ENCODE measurements around the gene SHISA9.

The SHISA9 gene

DNA sequence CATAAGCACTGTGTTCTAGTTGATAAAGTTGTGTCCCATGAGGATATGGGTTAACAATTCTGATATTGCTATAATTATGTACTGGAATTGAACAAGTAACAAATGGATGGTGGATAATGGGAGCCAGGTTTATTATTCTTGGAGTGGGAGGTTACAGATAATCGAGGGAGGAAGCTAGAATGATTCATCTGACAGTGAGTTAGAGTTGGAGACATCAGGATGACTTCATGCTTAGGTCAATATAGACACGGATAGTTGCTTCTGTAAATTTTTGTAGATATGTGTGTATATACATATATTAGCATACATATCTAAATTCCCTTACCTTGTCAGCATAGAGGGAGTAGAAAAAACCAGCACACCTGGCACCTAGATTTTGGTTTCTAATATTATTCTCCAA, 293.4 kb downstream of the SHISA9 start:
- Histone ChIP-seq H3K79me2 (ENCODE audit: insufficient read depth, low read length) (no peaks in the 10 kb centered on the region), H3K9ac (ENCODE audit: low read depth, low read length, poor library complexity, severe bottlenecking) (no peak overlapping the region), H4K20me1 (ENCODE audit: insufficient read depth, low read length, poor library complexity, severe bottlenecking) (no peaks in the 10 kb centered on the region), H3K9me2 (replicated peaks; ENCODE audit: low read depth, low read length) (no peaks in the 10 kb centered on the region), H3K4me3 (ENCODE audit: low read length, poor library complexity, severe bottlenecking) (no peak overlapping the region), H3K9me3 (ENCODE audit: insufficient read depth, low read depth, low read length) (no peaks in the 10 kb centered on the region), H3K4me1 (ENCODE audit: insufficient read depth, low read length, poor library complexity, severe bottlenecking) (no peaks in the 10 kb centered on the region), H3K27me3 (ENCODE audit: insufficient read depth, low read length, poor library complexity, severe bottlenecking) (no peaks in the 10 kb centered on the region), H3K4me2 (ENCODE audit: low read depth, low read length, poor library complexity, severe bottlenecking) (no peak overlapping the region), H3F3A (ENCODE audit: low read depth) (no peaks in the 10 kb centered on the region), H3K36me3 (ENCODE audit: insufficient read depth, low read length) (no peaks in the 10 kb centered on the region), H2AFZ (ENCODE audit: low read length) (no peak overlapping the region)
- TF ChIP-seq, protein P1, sequence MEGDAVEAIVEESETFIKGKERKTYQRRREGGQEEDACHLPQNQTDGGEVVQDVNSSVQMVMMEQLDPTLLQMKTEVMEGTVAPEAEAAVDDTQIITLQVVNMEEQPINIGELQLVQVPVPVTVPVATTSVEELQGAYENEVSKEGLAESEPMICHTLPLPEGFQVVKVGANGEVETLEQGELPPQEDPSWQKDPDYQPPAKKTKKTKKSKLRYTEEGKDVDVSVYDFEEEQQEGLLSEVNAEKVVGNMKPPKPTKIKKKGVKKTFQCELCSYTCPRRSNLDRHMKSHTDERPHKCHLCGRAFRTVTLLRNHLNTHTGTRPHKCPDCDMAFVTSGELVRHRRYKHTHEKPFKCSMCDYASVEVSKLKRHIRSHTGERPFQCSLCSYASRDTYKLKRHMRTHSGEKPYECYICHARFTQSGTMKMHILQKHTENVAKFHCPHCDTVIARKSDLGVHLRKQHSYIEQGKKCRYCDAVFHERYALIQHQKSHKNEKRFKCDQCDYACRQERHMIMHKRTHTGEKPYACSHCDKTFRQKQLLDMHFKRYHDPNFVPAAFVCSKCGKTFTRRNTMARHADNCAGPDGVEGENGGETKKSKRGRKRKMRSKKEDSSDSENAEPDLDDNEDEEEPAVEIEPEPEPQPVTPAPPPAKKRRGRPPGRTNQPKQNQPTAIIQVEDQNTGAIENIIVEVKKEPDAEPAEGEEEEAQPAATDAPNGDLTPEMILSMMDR (conservative IDR thresholded peaks at IDR 0.05; ENCODE audit: low read length), result no peak
- TF ChIP-seq EZH2phosphoT487 (IDR thresholded peaks at IDR 0.05; ENCODE audit: borderline replicate concordance), result no peak

DNA sequence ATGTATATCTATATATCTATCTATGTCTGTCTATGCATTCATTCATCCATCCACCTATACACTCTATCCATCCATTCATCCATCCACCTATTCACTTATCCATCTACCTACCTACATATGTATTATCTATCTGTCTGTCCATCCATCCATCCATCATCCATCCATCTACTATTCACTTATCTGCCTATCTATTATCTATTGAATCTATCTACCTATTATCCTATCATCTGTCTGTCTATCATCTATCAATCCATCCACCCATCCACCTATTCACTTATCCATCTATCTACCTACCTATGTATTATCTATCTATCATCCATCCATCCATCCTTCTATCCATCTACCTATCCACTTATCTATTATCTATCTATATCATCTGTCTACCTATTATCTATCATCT, 302.3 kb downstream of the SHISA9 start:
- H3K36me3 ChIP-seq (ENCODE audit: insufficient read depth, low read length), result no peaks in the 10 kb centered on the region
- H3K9ac ChIP-seq (ENCODE audit: low read depth, low read length, poor library complexity, severe bottlenecking), result no peak overlapping the region
- TF ChIP-seq EZH2phosphoT487 (IDR thresholded peaks at IDR 0.05; ENCODE audit: borderline replicate concordance), result no peak
- TF ChIP-seq, protein P1 (conservative IDR thresholded peaks at IDR 0.05; ENCODE audit: low read length), result no peak
- H3K9me2 ChIP-seq (replicated peaks; ENCODE audit: low read depth, low read length), result no peaks in the 10 kb centered on the region
- H3F3A ChIP-seq (ENCODE audit: low read depth), result no peaks in the 10 kb centered on the region
- no peaks in the 10 kb centered on the region for H3K27me3 ChIP-seq (ENCODE audit: insufficient read depth, low read length, poor library complexity, severe bottlenecking)
- H3K79me2 ChIP-seq (ENCODE audit: insufficient read depth, low read length), result no peaks in the 10 kb centered on the region
- H3K4me3 ChIP-seq (ENCODE audit: low read length, poor library complexity, severe bottlenecking), result no peak overlapping the region
- H3K4me2 ChIP-seq (ENCODE audit: low read depth, low read length, poor library complexity, severe bottlenecking), result no peak overlapping the region
- H4K20me1 ChIP-seq (ENCODE audit: insufficient read depth, low read length, poor library complexity, severe bottlenecking), result no peaks in the 10 kb centered on the region
- no peaks in the 10 kb centered on the region for H3K9me3 ChIP-seq (ENCODE audit: insufficient read depth, low read depth, low read length)
- H3K4me1 ChIP-seq (ENCODE audit: insufficient read depth, low read length, poor library complexity, severe bottlenecking), result no peaks in the 10 kb centered on the region
- H2AFZ ChIP-seq (ENCODE audit: low read length), result no peak overlapping the region

DNA sequence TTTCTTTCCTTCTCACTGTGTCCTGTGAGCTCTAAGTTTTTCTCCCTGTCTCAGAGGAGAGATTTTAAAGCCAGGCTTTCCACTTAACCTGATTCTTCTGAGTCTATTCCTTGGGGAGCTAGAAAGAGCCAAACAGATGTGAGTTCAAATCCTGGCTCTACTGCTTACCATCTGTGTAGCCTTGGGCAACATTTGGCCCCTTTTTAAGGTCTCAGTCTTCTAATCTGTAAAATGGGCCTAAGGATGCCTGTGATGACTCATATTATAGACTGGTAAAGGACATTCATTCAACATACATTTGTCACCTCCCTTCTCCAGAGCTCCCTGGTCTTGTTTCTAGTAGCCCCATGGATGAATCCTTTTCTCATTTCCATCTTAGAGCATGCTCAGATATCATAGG, 304.0 kb downstream of the SHISA9 start:
- H3F3A ChIP-seq (ENCODE audit: low read depth), result no peaks in the 10 kb centered on the region
- H2AFZ ChIP-seq (ENCODE audit: low read length), result no peak overlapping the region
- no peaks in the 10 kb centered on the region for H4K20me1 ChIP-seq (ENCODE audit: insufficient read depth, low read length, poor library complexity, severe bottlenecking)
- H3K36me3 ChIP-seq (ENCODE audit: insufficient read depth, low read length), result no peaks in the 10 kb centered on the region
- no peaks in the 10 kb centered on the region for H3K9me2 ChIP-seq (replicated peaks; ENCODE audit: low read depth, low read length)
- no peaks in the 10 kb centered on the region for H3K4me1 ChIP-seq (ENCODE audit: insufficient read depth, low read length, poor library complexity, severe bottlenecking)
- no peaks in the 10 kb centered on the region for H3K9me3 ChIP-seq (ENCODE audit: insufficient read depth, low read depth, low read length)
- H3K4me3 ChIP-seq (ENCODE audit: low read length, poor library complexity, severe bottlenecking), result no peak overlapping the region
- no peak overlapping the region for H3K9ac ChIP-seq (ENCODE audit: low read depth, low read length, poor library complexity, severe bottlenecking)
- no peaks in the 10 kb centered on the region for H3K79me2 ChIP-seq (ENCODE audit: insufficient read depth, low read length)
- TF ChIP-seq, protein P1 (conservative IDR thresholded peaks at IDR 0.05; ENCODE audit: low read length), result no peak
- TF ChIP-seq EZH2phosphoT487 (IDR thresholded peaks at IDR 0.05; ENCODE audit: borderline replicate concordance), result no peak
- no peaks in the 10 kb centered on the region for H3K27me3 ChIP-seq (ENCODE audit: insufficient read depth, low read length, poor library complexity, severe bottlenecking)
- no peak overlapping the region for H3K4me2 ChIP-seq (ENCODE audit: low read depth, low read length, poor library complexity, severe bottlenecking)

Measured in Loucy (cell line).